GM19023 (cell line): ENCODE data around the gene WSCD2.

Source experiments
- ATAC-seq: cut with Tn5 transposase; IDR thresholded peaks from one replicate; pipeline ENCODE4 v1.9.1; 2021; ENCODE audit warnings: mild to moderate bottlenecking, moderate library complexity; ENCODE audit not compliant: unreplicated experiment

WSCD2 gene

GRCh38 chr12:108106599-108106998, 22.5 kb upstream of the WSCD2 start:
- no peak for ATAC-seq

GRCh38 chr12:108107293-108107692, 21.8 kb upstream of the WSCD2 start:
- no peak for ATAC-seq

GRCh38 chr12:108109504-108109903, 19.6 kb upstream of the WSCD2 start:
- no peak for ATAC-seq

- ATAC-seq: no peak
These were observed 19.1 kb upstream of the WSCD2 start for GRCh38 chr12:108109954-108110353.

- ATAC-seq: no peak
These were observed 18.2 kb upstream of the WSCD2 start for GRCh38 chr12:108110844-108111243.

- ATAC-seq: no peak
These were observed 16.1 kb upstream of the WSCD2 start for GRCh38 chr12:108112832-108113556.

GRCh38 chr12:108115123-108116121, 13.7 kb upstream of the WSCD2 start:
- no peak for ATAC-seq

- ATAC-seq: no peak
These were observed 12.8 kb upstream of the WSCD2 start for GRCh38 chr12:108116254-108116653.

GRCh38 chr12:108116699-108117098, 12.4 kb upstream of the WSCD2 start:
- ATAC-seq: no peak

- ATAC-seq: no peak
These were observed 11.8 kb upstream of the WSCD2 start for GRCh38 chr12:108117163-108117849.

GRCh38 chr12:108117902-108118301, 11.2 kb upstream of the WSCD2 start:
- no peak for ATAC-seq

- ATAC-seq: no peak
These were observed 9.7 kb upstream of the WSCD2 start for GRCh38 chr12:108119126-108119973.

- ATAC-seq: no peak
These were observed 8.9 kb upstream of the WSCD2 start for GRCh38 chr12:108119974-108120862.

- no peak for ATAC-seq
These were observed 8.3 kb upstream of the WSCD2 start for GRCh38 chr12:108120863-108121165.

- ATAC-seq: no peak
These were observed 7.8 kb upstream of the WSCD2 start for GRCh38 chr12:108121320-108121719.

- no peak for ATAC-seq
These were observed 7.2 kb upstream of the WSCD2 start for GRCh38 chr12:108121728-108122471.

- ATAC-seq: no peak
These were observed 6.4 kb upstream of the WSCD2 start for GRCh38 chr12:108122644-108123043.

- no peak for ATAC-seq
These were observed 5.7 kb upstream of the WSCD2 start for GRCh38 chr12:108123402-108123801.

GRCh38 chr12:108125073-108125472, 4.0 kb upstream of the WSCD2 start:
- no peak for ATAC-seq
